ENCODE results near the gene COPS3. TPM values are rescaled to one million over a fixed set of nuclear protein-coding genes. Genes with fewer than 3 reads are reported as not detected.

Gene COPS3
- total and polyA plus RNA-seq, 2 donors (not counting 1 experiment from before 2014, with no cell fraction given) = 62.3 to 80.6 TPM

DNA sequence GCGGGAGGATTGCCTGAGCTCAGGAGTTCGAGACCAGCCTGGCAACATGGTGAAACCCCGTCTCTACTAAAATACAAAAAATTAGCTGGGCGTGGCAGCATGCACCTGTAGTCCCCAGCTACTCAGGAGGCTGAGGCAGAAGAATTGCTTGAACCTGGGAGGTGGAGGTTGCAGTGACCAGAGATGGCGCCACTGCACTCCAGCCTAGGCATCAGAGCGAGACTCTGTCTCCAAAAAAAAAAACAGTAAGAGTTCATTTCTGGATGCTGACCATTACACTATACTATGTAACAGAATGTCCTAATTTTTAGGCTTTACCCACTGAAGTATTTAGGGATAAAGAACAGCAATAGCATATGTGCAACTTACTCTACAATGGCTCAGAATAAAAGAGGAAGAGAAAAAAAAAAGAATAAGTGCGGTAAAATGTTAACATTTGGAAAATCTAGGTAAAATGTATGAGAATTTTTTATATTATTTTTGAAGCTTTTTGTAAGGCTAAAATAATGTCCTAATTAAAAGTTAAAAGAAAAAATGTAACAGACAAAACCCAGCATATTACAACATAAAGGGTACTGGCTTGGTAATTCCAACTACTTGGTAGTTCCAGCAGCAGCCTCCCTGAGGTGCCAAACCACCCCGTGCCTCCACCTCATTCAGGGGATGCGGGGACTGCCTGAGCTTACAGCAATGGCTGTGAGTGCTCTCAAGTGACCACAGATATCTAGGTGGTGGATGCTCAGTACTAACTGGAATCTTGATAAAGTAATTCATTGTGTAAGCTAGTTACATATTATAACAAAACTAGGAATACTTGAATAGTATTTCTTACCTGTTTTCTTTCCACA lies 10.9 kb downstream of the COPS3 start:
- peaks cover 12% of the 10 kb centered on the region for H3K36me3 ChIP-seq (ENCODE audit: control insufficient read depth, insufficient read depth, low read length)
- peaks cover 8% of the 10 kb centered on the region for H3K79me2 ChIP-seq (ENCODE audit: control insufficient read depth, insufficient read depth, low read length)

DNA sequence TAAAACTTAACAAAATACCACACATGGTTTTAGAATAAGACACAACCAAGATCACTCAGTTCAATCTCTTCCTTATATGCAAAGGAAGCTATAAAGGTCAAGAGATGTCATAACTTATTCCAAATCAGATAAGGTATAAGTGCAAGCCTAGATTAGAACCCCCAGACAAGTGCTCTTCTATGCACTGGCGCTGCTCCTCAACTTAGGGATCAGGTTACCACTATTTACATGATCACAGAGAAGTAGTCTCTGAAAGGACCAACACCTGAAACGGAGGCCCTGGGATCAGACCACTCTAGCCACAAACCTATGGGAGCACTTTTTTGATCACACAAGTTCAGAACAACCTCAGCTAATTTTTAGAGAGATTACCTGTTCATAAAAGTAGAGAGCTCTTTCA lies 16.6 kb downstream of the COPS3 start:
- Histone ChIP-seq H3K4me3 (replicated peaks in 1 of 4; ENCODE audit: control extremely low read depth in 1 of 4, insufficient read depth in 1 of 4, low read depth in 3 of 4, low read length in 4 of 4) (no peak overlapping the region), H2AFZ (ENCODE audit: low read length) (no peak overlapping the region), H3K4me2 (ENCODE audit: extremely low read depth, insufficient read depth, low read length) (no peak overlapping the region), H3K4me1 (ENCODE audit: control insufficient read depth, extremely low read depth, insufficient read depth, low read length) (no peaks in the 10 kb centered on the region), H3K27me3 (ENCODE audit: control insufficient read depth, insufficient read depth, low read length) (no peaks in the 10 kb centered on the region), H3K36me3 (ENCODE audit: control insufficient read depth, insufficient read depth, low read length) (peaks cover 12% of the 10 kb centered on the region), H4K20me1 (ENCODE audit: control insufficient read depth, extremely low read depth, insufficient read depth, low read length) (no peaks in the 10 kb centered on the region), H3K79me2 (ENCODE audit: control insufficient read depth, insufficient read depth, low read length) (no peaks in the 10 kb centered on the region), H3K27ac (ENCODE audit: insufficient read depth, low read length) (no peak overlapping the region), H3K9me3 (ENCODE audit: control insufficient read depth, insufficient read depth, low read depth, low read length) (no peaks in the 10 kb centered on the region), H3K9ac (ENCODE audit: insufficient read depth, low read length) (no peak overlapping the region)
- DNase-seq (ENCODE audit: low read depth in 2 of 2) = no peak
- TF ChIP-seq EZH2 (IDR thresholded peaks at IDR 0.05; ENCODE audit: low read length, missing control alignments) = no peak
- TF ChIP-seq, protein P1, sequence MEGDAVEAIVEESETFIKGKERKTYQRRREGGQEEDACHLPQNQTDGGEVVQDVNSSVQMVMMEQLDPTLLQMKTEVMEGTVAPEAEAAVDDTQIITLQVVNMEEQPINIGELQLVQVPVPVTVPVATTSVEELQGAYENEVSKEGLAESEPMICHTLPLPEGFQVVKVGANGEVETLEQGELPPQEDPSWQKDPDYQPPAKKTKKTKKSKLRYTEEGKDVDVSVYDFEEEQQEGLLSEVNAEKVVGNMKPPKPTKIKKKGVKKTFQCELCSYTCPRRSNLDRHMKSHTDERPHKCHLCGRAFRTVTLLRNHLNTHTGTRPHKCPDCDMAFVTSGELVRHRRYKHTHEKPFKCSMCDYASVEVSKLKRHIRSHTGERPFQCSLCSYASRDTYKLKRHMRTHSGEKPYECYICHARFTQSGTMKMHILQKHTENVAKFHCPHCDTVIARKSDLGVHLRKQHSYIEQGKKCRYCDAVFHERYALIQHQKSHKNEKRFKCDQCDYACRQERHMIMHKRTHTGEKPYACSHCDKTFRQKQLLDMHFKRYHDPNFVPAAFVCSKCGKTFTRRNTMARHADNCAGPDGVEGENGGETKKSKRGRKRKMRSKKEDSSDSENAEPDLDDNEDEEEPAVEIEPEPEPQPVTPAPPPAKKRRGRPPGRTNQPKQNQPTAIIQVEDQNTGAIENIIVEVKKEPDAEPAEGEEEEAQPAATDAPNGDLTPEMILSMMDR (conservative IDR thresholded peaks at IDR 0.05 in 1 of 2, IDR thresholded peaks at IDR 0.05 in 1 of 2; ENCODE audit: low read depth in 1 of 2, low read length in 2 of 2) = no peak

More for the DNA sequence above, 10.9 kb downstream of the COPS3 start:
- H3K4me1 ChIP-seq (ENCODE audit: control insufficient read depth, extremely low read depth, insufficient read depth, low read length) = no peaks in the 10 kb centered on the region
- H3K4me3 ChIP-seq (replicated peaks in 1 of 4; ENCODE audit: control extremely low read depth in 1 of 4, insufficient read depth in 1 of 4, low read depth in 3 of 4, low read length in 4 of 4) = no peak overlapping the region
- no peak for TF ChIP-seq EZH2 (IDR thresholded peaks at IDR 0.05; ENCODE audit: low read length, missing control alignments)
- TF ChIP-seq, protein P1 (conservative IDR thresholded peaks at IDR 0.05 in 1 of 2, IDR thresholded peaks at IDR 0.05 in 1 of 2; ENCODE audit: low read depth in 1 of 2, low read length in 2 of 2) = peak in 1 of 2 donors; percentile 23
- H4K20me1 ChIP-seq (ENCODE audit: control insufficient read depth, extremely low read depth, insufficient read depth, low read length) = no peaks in the 10 kb centered on the region
- no peaks in the 10 kb centered on the region for H3K27me3 ChIP-seq (ENCODE audit: control insufficient read depth, insufficient read depth, low read length)
- no peak overlapping the region for H3K4me2 ChIP-seq (ENCODE audit: extremely low read depth, insufficient read depth, low read length)
- no peak overlapping the region for H2AFZ ChIP-seq (ENCODE audit: low read length)
- H3K9me3 ChIP-seq (ENCODE audit: control insufficient read depth, insufficient read depth, low read depth, low read length) = no peaks in the 10 kb centered on the region
- no peak overlapping the region for H3K27ac ChIP-seq (ENCODE audit: insufficient read depth, low read length)
- no peak overlapping the region for H3K9ac ChIP-seq (ENCODE audit: insufficient read depth, low read length)
- DNase-seq (ENCODE audit: low read depth in 2 of 2) = no peak

DNA sequence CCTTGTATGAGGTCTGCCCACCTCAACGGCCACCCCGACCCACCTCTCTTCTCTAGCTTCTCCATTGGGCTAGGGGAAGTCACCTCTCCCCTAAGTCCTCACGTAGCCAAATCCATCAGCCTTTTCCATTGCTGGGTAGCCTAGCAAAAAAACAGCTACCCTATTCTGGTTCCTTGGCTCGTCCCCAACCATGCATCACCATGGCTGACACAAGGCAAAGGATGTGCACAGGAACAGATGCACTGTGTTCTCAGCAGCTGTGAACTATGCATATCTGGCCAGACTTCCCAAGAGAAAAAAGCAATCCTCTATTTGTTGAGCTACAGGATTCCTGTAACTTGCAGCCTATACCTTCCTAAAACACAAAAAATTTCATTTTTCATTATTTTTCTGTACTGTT lies 22.0 kb downstream of the COPS3 start:
- no peak for DNase-seq (ENCODE audit: low read depth in 2 of 2)
- Histone ChIP-seq H3K9me3 (ENCODE audit: control insufficient read depth, insufficient read depth, low read depth, low read length) (no peaks in the 10 kb centered on the region), H3K79me2 (ENCODE audit: control insufficient read depth, insufficient read depth, low read length) (no peaks in the 10 kb centered on the region), H3K27ac (ENCODE audit: insufficient read depth, low read length) (no peak overlapping the region), H3K4me1 (ENCODE audit: control insufficient read depth, extremely low read depth, insufficient read depth, low read length) (no peaks in the 10 kb centered on the region), H3K9ac (ENCODE audit: insufficient read depth, low read length) (no peak overlapping the region), H3K36me3 (ENCODE audit: control insufficient read depth, insufficient read depth, low read length) (peaks cover 13% of the 10 kb centered on the region), H3K27me3 (ENCODE audit: control insufficient read depth, insufficient read depth, low read length) (no peaks in the 10 kb centered on the region), H4K20me1 (ENCODE audit: control insufficient read depth, extremely low read depth, insufficient read depth, low read length) (no peaks in the 10 kb centered on the region), H3K4me3 (replicated peaks in 1 of 4; ENCODE audit: control extremely low read depth in 1 of 4, insufficient read depth in 1 of 4, low read depth in 3 of 4, low read length in 4 of 4) (no peak overlapping the region), H2AFZ (ENCODE audit: low read length) (no peak overlapping the region), H3K4me2 (ENCODE audit: extremely low read depth, insufficient read depth, low read length) (no peak overlapping the region)
- TF ChIP-seq, protein P1 (conservative IDR thresholded peaks at IDR 0.05 in 1 of 2, IDR thresholded peaks at IDR 0.05 in 1 of 2; ENCODE audit: low read depth in 1 of 2, low read length in 2 of 2) = no peak
- TF ChIP-seq EZH2 (IDR thresholded peaks at IDR 0.05; ENCODE audit: low read length, missing control alignments) = no peak

All from fibroblast of lung (primary cell).